BJ (cell line): Measurements from ENCODE around the gene CEBPE. TPM values are rescaled to one million over a fixed set of nuclear protein-coding genes. Genes with fewer than 3 reads are reported as not detected.

ENCODE experiments used
- CTCF ChIA-PET: fragments of 350-600 bp; formaldehyde crosslinking; extraction: SDS; loops from one replicate; lab custom pipeline; 2021; ENCODE audit warnings: antibody characterized with exemption, inconsistent platforms; lab: Yijun Ruan, JAX
- POLR2A ChIA-PET: fragments of 300-600 bp; sonication (Branson Sonifier 250); formaldehyde crosslinking; extraction: SDS; loops from one replicate; lab custom pipeline; 2021; ENCODE audit warnings: antibody characterized with exemption; lab: Charles Lee
- DNase-seq: peaks from one replicate; pipeline ENCODE4 v3.0.0-alpha.2; 2011; ENCODE audit warnings: low read depth
- H3K27me3 ChIP-seq: 2 replicates; pipeline ENCODE4 v1.6.0; 2011; ENCODE audit warnings: low read length; ENCODE audit not compliant: control insufficient read depth, insufficient read depth
- H3K36me3 ChIP-seq: 2 replicates; pipeline ENCODE4 v1.5.1; 2011; ENCODE audit warnings: low read length; ENCODE audit not compliant: control insufficient read depth, insufficient read depth
- H3K4me3 ChIP-seq: 2 replicates; pipeline ENCODE4 v1.5.1; 2011; ENCODE audit warnings: low read depth, mild to moderate bottlenecking, control low read depth, low read length
- polyA plus RNA-seq: library from polyadenylated mRNA; depleted of rRNA; stranded (reverse); fragments of >200 nt; gene quantifications from 2 replicates; pipeline ENCODE4 v1.2.3, GENCODE V29; 2011
- TF ChIP-seq, protein P1 (sequence below): IDR thresholded peaks from 2 replicates; pipeline ENCODE4 v1.5.1; 2011; ENCODE audit warnings: low read depth, mild to moderate bottlenecking, control low read depth, inconsistent platforms, low read length, moderate library complexity; ENCODE audit not compliant: insufficient read depth

The CEBPE gene
- polyA plus RNA-seq, 1 experiment: not detected

DNA sequence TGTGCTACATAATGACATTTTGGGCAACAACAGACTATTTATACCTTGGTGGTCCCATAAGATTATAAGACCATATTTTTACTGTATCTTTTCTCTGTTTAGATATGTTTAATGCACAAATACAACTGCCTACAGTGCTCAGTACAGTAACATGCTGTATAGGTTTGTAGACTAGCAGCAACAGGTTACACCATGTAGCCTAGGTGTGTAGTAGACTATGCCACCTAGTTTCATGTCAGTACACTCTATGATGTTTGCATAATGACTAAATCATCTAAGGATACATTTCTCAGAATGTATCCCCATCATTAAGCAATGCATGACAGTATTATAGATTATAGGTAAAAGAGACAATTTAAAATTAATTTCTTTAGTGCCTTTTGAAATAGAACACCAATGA lies 30.7 kb upstream of the CEBPE start:
- no peak for DNase-seq
- TF ChIP-seq, protein P1, sequence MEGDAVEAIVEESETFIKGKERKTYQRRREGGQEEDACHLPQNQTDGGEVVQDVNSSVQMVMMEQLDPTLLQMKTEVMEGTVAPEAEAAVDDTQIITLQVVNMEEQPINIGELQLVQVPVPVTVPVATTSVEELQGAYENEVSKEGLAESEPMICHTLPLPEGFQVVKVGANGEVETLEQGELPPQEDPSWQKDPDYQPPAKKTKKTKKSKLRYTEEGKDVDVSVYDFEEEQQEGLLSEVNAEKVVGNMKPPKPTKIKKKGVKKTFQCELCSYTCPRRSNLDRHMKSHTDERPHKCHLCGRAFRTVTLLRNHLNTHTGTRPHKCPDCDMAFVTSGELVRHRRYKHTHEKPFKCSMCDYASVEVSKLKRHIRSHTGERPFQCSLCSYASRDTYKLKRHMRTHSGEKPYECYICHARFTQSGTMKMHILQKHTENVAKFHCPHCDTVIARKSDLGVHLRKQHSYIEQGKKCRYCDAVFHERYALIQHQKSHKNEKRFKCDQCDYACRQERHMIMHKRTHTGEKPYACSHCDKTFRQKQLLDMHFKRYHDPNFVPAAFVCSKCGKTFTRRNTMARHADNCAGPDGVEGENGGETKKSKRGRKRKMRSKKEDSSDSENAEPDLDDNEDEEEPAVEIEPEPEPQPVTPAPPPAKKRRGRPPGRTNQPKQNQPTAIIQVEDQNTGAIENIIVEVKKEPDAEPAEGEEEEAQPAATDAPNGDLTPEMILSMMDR: no peak
- ChIA-PET POLR2A (no interaction called here), CTCF (interaction anchor here (1.7 to 4.0 kb wide), 3 partner anchors 11 to 37 kb away, joined by 4 to 18 read pairs (median 11); no protein-coding TSS in a partner anchor)
- no peaks in the 10 kb centered on the region for H3K36me3 ChIP-seq
- no peaks in the 10 kb centered on the region for H3K27me3 ChIP-seq
- H3K4me3 ChIP-seq: no peak overlapping the region

DNA sequence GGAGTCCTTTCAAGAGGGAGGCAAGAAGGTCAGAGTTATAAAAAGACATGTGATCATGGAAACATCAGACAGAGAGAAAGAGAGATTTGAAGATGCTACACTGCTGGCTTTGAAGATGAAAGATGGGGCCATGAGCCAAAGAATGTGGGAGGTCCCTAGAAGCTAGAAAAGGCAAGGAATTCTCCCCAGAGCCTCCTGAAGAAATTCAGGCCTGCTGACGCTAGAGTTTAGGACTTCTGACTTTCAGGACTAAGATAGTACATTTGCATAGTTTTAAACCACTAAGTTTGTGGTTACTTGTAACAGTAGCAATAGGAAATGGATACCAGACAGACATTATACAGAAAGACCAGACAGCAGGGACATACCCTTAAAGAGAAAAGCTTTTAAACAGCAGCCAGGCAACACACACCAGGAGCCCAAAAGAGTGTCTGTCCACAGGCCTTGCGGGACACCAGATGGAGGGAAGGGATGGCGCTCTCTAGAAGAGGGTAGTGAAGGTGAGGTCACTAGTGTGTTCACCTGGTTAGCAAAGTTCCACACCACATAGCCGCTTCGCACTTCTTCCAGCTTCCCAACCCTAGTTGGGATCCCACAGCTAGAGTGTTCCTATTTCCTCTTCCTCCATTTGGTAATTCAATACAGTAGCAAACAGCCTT lies 29.7 kb upstream of the CEBPE start:
- no peaks in the 10 kb centered on the region for H3K27me3 ChIP-seq
- DNase-seq: no peak
- POLR2A ChIA-PET: interaction anchor here (0.6 kb wide), 1 partner anchor 91 kb away, joined by 3 read pairs; no protein-coding TSS in a partner anchor
- CTCF ChIA-PET: interaction anchor here (3.3 to 4.0 kb wide), 2 partner anchors 28 to 38 kb away, joined by 11 to 18 read pairs; no protein-coding TSS in a partner anchor
- TF ChIP-seq, protein P1: no peak
- H3K36me3 ChIP-seq: no peaks in the 10 kb centered on the region
- H3K4me3 ChIP-seq: no peak overlapping the region

DNA sequence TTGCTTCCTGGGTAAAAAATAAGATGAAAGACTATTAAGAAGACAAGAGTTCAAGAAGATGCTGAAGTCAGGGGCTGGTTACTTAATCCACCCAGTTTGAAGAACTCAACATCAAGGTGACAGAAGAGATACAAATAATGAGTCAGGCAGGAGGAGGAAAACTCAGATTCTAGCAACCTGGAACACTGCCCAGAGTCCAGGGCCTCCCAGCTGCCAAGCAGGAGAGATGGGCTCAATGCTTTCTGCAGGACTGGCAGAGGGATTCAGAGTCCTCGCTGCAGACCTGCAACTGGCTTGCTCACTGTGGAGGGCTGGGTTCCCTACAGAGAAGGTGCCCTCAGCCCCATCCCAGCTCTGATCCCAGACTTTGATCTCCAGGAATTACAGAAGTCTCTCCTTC lies 28.6 kb upstream of the CEBPE start:
- DNase-seq: no peak
- ChIA-PET POLR2A (no interaction called here), CTCF (interaction anchor here (1.3 to 4.0 kb wide), 2 partner anchors 9 to 27 kb away, joined by 5 to 20 read pairs; no protein-coding TSS in a partner anchor)
- Histone ChIP-seq H3K36me3 (no peaks in the 10 kb centered on the region), H3K4me3 (no peak overlapping the region), H3K27me3 (no peaks in the 10 kb centered on the region)
- TF ChIP-seq, protein P1: no peak

DNA sequence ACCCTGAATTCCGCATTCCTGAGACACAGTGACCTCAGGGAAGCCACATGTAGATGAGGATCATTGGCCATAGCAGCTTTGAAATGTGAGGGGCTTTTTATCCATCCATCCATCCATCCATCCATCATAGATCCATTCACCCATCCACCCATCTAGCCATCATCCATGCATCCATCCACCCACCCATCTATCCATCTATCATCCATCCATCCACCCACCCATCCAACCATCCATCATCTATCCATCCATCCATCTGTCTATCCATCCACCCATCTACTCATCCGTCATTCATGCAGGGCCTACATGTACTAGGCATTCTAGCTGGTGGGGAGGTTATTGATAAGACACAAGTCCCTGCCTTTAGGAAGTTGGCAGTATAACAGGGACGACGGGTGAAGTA lies 27.9 kb upstream of the CEBPE start:
- ChIA-PET POLR2A (no interaction called here), CTCF (interaction anchor here (1.3 to 4.0 kb wide), 3 partner anchors 9 to 40 kb away, joined by 5 to 20 read pairs (median 9); no protein-coding TSS in a partner anchor)
- H3K4me3 ChIP-seq: no peak overlapping the region
- H3K27me3 ChIP-seq: no peaks in the 10 kb centered on the region
- DNase-seq: no peak
- no peaks in the 10 kb centered on the region for H3K36me3 ChIP-seq
- TF ChIP-seq, protein P1: no peak

DNA sequence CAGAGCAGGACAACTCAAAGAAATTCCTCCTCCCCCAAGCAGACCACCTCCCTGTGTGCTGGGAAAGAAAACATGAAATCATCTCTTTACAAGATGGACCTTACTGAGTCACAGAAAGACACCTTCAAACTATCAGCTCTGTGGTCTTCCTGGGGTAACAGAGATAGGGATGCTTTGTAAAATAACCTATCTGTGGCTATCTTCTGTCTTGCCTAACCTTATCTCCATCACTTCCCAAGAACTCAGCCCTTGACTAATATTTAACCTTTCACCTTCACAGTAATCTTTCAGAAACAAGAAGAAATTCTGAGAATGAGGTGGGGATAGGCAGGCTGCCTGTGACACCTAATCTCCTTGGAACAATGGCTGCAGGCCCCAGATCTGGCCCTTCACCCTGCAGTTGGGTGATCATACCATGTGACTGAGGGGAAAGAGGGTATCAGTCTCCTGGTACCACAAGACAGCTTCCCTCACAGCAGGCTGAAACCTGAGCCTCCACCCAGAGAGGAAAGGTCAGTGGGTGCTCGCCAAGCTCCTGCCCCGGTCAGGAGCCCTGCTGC lies 27.4 kb upstream of the CEBPE start:
- CTCF ChIA-PET: interaction anchor here (1.0 to 4.0 kb wide), 3 partner anchors 15 to 40 kb away, joined by 3 to 20 read pairs (median 9); no protein-coding TSS in a partner anchor

More for the DNA sequence above, 27.4 kb upstream of the CEBPE start:
- H3K4me3 ChIP-seq: no peak overlapping the region
- POLR2A ChIA-PET: no interaction called here
- H3K27me3 ChIP-seq: no peaks in the 10 kb centered on the region
- no peaks in the 10 kb centered on the region for H3K36me3 ChIP-seq
- no peak for DNase-seq
- TF ChIP-seq, protein P1: no peak
